GM21367 (cell line): ENCODE data around the gene FAM180A.

Experiments
- ATAC-seq: cut with Tn5 transposase; IDR thresholded peaks from one replicate; pipeline ENCODE4 v1.9.1; 2021; ENCODE audit not compliant: unreplicated experiment

FAM180A gene

DNA sequence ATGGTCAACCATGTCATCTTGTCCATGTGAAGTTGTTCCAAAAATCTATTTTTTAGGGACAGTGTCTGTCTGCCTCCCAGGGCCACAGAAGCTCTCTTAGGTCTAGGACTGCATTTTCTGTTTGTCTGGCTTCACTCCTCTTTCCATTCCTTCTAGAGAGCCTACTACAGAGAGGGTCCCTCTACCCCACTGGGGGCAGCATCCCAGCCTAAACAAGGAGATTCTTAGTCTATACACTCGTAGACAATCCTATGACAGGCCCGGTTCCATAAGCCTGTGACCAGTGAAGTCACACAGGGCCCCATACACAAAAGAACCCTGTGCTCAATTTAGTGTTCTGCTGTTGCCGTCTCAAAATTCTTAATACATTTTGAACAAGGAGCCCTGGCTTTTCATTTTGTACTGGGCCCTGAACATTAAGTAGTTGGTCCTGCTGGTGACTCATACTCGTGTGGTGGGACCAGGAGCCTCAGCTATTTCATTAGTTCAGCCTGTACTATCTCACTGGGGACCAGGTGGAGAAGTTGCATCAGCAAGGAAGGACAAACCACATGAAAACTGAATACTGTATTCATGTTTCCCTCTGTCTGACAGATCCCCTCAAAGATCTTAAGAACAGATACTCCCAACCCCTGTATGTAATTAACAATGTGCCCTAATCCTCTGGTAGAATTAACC, 23.5 kb upstream of the FAM180A start:
- no peak for ATAC-seq

DNA sequence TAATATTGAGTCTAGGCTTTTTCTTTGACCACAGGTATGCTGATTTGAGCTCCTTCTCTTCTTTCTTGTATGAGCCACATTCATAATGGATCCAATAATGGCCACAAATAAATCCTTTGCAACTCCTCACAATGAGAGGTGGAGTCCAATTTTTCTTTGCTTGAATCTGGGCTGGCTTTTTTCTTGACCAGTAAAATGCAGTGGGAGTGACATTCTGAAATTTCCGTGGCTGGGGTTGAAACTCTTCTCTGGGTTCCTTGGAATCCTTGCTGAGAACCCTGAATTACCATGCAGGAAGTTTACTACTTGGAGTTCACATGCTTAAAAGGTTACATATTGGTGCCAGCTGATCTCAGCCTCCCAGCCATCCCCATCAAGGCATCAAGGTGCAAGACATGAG, 22.4 kb upstream of the FAM180A start:
- no peak for ATAC-seq

DNA sequence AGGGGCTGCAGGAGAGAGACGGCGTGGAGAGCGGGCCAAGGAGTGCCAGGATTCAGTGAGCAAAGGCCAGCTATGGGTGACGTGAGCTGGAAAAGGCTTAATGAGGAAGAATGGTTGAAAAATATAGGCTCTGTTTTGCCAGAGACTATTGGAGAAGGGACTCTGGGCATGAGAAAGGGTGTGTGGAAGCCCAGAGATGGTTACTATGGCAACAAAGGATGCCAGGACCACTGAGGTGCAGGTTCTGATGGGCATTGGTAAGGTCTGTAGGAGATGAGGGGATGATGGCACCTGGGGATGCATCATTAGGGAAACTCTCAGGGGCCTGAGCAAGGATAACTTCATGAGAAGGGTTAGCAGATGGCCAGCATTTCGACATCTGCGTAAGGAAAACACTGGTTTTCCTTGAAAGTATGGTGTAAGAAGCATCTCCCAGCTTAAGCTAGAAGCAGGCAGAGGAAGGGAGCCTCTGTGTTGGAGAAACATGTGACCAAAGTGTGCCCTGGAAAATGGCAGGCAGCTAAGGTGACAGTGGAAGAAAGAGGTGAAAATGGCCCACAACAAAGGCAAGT, 21.6 kb upstream of the FAM180A start:
- no peak for ATAC-seq

DNA sequence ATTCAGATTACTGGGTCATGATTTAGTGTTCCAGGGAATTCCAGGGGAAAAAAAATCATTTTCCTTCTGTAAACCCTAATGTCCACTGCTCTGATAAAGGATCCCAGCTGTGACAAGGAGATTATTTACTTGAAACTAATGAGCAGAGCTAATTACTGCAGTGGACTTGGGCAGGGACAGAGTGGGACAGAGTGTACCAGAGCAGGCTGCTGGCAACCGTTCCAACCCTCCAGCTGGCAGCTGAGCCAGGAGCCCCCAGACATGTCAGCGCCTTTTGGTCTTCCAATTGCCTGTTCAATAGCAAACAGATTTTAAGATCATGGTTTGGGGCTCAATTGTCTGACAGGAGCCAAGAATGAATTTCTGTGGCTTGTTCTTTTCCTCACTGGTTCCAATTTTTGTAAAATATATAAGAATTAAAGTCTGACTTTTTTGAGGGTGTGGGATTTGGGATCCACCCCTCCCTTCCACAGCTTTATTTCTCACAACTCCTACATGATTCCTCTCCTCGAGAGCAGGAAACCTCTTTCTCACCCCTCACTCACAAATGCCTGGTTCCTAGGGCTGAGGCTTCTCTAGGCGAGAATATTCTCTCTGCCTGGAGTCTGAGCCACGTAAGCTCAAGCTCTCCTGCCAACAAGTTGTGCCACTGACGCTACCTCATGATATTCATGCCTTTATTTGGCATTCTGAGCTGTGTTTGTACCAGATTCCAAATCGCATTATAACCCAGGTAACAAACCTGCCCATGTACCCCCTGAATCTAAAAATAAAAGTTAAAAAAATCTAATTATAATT, 20.6 kb upstream of the FAM180A start:
- no peak for ATAC-seq

DNA sequence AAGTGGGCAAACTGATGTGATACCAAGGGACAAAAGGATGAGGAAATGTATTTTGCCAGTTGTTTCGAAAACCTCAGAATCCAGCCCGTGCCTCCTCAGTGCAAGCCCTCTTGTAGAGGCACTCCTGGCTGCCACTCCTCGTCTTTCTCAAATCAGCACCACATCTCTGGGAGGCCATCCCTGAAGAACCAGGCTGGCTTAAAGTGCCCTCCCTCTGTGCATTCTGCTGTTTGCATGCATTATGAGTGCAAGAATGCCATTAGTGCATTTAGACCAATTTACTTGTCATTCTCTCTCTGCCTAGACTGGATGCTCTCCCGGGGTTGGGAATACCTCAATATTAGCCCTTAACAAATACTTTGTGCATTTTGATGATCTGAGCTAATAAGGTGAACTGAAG, 19.9 kb upstream of the FAM180A start:
- ATAC-seq = no peak

DNA sequence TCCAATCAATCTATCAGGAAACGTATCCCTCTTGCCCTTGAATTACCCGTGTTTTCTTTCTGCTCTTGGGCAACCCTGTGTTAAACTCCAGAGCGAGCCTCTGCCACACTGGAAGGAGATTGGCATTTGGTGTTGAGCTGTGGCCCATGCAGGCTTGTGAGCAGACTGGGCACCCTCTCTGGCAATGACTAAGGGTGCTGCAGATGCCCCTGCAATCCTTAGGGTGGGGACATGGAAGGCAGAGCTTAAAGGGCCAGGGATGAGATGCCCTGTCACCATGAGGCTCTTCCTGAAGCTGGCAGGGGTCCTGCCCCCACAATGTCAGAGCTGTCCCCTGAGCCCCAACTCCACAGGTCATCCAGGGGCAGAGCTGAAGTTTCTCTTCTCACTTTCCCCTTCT, 19.5 kb upstream of the FAM180A start:
- no peak for ATAC-seq

DNA sequence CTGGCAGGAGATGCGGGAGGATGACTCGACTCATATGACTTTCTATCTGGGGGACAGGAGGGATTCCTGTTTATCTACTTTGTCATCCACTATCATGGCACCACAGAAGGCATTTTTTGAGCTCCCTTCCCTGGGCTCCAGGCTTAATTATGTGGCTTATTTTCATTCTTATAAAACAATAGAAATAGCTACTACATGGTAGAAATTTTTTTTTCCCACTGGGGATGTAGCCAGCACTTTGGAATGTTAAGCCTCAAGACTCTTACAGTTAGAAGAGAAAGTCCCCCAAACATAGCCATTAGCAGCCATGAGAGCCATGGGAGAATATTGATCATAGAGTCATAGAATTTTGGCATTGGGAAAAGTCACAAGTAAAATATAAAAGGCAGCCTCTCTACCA, 14.6 kb upstream of the FAM180A start:
- ATAC-seq = no peak

DNA sequence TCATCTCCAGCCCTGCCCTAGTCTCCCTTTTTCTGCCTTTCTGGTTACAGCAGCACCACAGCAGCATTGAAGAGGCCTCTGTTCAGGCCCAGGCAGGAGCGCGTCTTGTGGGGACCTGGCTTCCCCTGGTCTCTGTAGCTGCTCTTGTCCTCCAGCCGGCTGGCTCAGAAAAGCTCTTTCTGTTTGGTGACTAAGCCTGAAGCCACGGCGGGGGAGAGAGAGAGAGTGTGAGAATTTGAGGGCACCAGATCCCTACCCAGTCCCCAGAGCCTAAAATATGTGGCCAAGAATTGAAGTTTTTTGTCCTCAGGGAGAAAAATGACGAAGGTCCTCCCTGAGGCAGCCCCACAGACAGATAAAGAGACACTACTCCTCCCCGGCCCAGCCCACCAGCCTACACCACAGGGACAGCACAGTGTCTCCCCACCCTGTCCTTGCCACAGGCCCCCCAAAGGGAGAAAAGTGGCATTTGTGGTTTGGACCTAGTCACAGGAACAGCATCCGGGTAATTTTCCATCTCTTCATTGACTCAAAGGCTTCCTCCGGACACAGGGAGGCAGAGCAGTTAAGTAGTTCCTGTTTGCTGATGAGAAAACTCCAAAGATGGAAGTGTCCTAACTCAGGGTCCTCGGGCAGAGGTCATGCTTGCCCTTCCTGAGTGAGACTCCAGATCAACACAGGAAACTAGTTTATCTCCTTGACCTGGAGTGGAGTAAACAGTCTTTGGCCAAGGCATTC, 13.3 kb upstream of the FAM180A start:
- no peak for ATAC-seq

DNA sequence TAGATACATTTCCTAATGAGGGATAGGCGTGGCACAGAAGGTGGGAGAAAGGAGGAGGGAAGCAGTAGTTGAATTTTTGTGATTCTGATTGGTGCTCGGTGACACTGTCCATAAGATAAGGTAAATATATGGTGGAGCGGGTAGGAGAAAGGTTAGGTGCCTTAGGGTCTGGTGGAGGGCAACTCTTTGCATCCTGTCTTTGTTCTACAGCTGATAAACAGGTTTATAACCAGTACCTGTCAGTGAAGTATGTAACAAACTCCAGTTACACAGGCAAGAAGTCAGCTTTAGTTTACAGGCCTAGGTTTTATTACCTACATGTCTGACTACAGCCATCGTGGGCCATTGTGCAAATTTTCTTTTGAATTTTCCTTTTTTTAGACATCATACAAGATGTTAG, 10.9 kb upstream of the FAM180A start:
- ATAC-seq = no peak

DNA sequence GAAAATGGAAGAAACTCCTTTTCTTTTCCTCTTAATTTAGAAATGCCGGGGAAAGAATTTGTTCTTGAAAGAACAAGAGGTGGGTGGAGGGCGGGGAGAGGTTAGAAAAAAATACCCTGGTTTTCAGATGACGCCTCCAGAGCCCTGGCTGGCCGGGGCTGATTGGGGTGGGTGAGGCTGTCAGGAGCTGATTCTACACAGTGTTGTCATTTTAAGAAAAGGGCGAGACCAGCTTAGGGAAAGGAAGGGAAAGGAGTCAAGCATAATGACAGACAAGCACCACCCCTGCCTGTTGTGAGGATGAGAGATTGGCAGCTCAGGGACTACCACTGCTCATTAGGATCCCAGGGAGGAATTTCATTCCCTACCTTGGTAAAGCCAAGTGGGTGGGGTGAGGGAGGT, 9.9 kb upstream of the FAM180A start:
- ATAC-seq = no peak

DNA sequence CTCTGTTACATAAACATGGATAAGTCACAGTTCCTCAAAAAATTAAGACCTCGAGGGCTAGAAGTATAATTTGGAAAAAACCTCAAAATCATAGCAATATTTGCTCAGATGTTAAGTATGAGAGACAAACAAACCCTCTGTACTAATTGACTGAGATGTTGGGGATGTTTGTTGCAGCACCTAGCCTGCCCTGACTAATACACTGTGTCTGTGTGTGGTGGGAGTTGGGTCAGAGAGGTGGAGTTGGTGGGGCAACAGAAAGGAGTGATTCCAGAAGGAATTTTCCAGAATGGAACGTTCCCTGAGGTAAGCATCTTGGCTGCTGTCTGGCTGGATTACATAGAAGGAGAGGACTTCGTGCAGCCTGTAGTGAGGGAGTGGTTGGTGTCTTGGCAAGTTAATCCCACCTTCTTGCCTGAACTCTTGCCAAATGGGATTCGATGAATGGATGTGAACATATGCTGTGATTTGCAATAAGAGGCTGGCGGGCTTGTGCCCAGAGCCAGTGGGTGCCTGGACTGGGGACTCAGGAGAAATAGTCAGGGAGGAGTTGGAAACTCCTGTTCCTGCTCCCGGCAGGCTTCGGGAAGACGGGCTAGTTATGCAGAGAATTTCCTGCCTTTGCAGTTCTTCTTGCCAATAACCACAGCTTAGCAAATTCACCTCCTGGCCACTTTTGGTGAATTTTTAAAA, 9.3 kb upstream of the FAM180A start:
- ATAC-seq = no peak

DNA sequence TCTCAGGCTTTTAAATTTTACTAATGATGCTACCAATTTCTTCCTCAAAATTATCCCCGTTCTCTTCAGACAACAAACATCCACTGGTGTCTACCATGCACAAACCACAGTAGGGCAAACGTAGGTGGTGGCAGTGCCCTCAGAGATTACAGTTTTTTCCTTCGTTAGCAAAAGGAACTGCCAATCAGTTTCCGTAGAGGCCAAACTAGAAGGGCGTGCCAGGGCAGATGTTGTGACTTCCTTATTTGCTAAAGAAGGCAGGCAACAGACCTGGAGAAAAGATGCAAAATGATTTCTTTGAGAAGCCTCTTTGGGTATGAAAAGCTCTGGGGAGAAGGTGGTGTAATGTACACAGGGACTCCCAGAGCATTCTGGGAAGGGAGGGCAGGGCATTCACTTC, 7.6 kb upstream of the FAM180A start:
- no peak for ATAC-seq

DNA sequence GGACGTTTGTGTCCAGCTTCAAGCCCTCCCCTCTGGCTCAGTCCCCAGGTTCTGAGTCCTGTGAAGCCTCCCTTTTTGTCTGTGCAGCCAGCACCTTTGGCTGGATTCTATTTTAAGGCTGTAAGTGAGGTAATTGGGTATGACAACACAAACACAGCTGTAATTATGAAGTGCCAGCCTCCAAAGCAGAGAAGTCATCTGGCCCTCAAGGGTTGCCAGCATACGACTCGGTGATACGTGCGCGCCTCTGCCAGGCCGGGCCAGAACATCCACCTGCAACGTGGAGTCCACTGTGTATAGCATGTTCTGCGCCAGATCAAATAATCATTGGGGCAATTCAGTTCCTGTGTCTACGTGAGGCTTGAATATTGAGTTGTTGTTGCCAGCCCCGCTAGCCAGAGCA, 6.7 kb upstream of the FAM180A start:
- no peak for ATAC-seq

DNA sequence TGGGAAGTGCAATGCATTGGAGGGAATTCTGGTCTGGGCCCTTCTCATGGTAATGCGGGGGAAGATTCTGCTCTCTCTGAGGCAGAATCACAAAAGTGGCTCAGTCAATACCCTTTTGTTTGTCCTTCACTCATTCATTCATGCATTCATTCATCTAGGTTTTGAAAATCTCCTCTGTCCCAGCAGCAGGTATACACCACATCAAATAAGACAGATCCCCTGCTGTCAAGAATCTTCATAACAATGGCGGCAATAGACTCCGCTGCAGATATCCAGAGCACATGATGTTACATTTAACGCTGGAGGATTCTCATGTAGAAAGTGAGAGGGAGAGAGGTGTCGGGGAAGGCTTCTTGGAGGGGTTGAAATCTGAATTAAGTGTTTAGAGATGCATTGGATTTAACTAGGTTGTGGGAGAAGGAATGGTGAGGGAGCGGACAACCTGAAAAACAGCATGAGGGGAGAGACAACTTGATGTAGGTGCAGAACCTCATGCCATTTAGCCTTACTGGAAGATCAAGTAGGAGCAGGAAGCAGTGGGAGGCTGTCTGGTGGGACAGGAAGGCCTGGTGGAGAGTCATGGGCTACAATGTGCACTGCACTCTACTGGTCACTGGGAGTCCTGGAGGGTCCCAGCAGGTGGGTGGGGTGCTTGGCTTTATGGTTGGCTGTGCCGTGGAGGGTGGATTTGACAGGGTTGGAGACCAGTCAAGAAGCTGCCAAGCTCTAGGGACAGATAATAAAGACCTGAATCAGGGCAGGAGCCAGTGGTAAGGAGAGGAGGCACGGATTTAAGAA, 5.2 kb upstream of the FAM180A start:
- no peak for ATAC-seq

DNA sequence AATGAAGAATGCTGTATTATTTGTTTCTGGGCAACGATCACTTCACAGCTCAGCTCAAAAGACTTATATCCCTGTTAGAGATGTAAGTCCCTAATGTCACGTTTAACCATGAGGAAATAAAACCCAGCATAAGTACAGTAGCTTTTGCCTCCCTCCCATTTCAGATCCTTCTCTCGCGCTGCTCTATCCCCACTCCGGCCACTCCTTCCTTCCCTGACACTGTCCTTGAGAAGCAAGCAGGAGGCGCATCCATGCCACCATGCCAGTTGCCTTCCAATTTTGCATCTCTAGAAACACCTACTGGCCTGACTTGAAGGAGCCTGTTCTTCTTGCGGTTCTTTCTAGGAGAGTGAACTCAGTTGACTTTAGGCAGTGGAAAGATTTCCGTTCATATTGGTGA, 1.2 kb downstream of the FAM180A start:
- ATAC-seq = no peak

DNA sequence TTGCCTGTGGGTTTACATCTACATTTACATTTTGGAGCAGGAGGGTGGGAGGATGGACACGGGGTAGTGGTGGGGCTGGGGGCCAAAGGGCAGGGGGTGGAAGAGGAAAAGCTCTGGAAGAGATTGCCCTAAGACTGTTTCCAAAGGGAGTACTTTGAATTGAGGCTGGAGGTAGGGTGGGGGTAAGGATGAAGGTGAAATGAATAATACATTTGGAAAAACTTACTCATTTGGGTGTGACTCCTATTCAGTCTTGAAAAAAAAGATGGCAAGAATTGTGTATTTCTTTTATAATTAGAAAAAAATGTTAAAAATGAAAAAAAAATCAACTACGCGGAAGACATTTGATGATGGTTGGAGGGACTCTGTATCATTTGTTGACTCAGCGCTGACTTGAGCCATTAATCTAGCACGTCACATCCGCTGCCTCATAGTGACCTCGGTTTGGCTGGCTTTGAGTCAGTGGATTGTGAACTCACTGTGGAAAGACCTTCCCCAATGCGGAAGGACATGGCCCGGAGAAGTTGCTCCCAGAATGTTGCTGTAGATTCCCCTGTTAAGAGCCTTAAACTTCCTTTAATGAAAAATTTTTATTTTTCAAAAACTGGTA, 2.8 kb downstream of the FAM180A start:
- ATAC-seq = no peak

DNA sequence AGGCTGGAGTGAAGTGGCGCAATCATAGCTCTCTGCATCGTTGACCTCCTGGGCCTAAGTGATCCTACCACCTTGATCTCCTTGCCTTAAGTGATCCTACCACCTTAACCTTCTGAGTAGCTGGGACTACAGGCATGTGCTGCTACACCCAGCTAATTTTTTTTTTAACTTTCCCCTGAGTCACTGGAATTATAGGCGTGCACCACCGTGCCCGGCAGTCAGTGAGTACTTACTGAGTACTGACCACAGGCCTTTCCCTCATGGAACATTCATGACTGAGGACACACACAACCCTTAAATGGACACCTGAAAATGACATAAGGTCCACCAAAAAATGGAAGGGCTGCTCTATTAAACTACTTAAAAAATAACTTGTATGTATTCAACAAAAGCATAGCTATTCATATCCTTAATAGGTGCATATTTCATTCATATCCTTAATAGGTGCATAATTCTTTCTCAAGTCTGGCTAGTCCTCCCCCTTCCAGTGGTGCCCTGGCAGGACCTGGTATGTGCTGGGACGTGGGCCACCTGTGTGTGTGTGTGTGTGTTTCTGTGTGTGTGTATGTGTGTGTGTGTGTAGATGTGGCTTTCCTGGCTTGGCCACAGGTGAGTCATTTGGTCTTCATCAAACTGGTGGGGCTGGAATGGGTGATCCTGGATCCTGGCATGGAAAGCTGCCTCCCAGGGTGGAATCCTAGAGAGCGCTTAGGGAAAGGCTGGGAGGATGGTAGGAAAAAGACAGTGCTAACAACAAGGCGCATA, 3.5 kb downstream of the FAM180A start:
- ATAC-seq = no peak

DNA sequence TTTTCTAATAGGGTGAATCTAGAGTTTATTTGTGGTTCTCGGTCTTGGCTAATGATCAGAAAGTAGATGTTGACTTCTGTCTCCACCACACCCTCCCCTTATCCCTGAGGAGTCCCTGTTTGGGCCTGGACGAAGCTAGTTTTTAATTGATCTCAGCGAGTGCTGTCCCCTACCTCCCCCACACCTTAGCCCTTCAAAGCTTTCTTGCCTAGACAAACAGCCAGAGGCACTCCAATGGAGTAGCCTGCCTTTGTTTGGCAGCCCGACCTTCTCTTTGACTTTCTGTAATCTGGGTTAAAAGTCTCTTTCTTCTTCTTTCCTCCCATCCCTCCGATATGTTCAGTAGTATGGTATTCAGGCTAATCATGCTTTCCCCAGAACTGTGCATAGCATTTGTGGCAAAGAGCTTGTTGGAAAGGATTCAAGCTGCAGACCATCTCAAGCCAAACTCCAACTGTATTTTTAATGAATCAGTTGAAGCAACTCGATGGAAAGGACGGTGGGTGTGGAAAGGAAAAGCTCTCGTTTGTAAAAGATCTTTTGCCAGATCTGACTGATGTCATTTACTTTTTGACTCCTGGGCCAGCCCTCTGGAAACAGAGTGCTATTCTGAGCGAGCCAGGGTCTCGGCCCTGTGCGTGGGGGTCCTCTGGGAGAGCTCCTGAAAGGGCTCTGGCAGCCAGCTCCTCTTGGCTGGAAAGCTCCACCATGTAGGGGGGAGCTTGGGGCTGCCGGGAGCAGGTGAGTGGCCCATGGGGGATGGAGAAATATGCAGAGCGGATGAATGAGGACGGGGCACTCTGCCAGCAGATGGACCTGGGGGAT, 4.5 kb downstream of the FAM180A start:
- no peak for ATAC-seq
